GM21528 (cell line): Measurements from ENCODE around the gene HBG2.
"Not testable (repeated sequence)": the region's sequence is repeated elsewhere in the genome, so short reads cannot be mapped to it uniquely, and the experiment has no call there.

Source experiments
- ATAC-seq: cut with Tn5 transposase; IDR thresholded peaks from one replicate; pipeline ENCODE4 v1.9.1; 2021; ENCODE audit warnings: mild to moderate bottlenecking, moderate library complexity; ENCODE audit not compliant: unreplicated experiment, low FRiP score

HBG2 gene

DNA sequence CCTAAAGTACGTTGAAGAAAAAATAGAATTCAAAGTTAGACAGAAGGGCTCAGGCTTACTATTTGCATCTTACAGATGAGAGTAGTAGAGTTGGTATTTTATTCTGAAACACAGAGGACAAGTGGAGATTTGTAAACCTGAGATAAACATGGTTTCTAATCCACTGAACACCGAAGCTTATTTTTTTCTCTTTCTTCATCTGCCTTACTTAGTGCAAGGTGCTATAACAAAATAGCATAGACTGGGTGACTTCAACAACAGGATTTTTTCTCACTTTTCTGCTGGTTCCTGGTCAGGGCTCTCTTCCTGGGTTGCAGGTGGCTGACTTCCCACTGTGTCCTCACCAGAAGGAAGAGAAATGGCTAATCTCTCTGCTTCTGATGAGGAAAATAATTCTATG, 2.8 kb downstream of the HBG2 start:
- no peak for ATAC-seq

DNA sequence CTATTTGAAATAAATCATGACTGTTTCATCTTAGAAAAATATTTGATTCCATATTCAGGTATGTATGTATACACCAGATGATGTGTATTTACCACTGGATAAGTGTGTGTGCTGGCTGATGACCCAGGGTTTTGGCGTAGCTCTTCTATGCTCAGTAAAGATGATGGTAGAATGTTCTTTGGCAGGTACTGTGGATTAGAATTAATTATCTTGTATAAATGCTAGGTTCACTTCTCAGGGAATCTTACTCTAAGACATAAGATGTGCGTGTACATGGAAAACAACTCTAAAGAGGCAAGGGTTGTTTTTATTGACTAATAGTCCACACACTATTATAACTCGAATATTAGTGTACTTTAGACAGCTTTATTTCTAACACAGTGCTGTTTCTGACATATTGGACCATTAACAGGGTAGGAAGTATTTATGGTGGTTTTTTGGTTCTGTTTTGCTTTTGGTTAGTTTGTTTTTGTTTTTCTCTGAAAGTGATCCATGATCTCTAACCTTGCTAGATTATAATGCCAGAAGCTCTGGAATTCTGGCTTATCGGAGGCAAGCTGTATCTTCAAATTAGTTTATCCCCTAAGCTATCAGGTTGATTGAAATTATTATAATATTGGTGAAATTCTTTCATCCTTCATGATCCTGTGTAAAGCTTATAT, 3.9 kb downstream of the HBG2 start:
- ATAC-seq, result no peak

DNA sequence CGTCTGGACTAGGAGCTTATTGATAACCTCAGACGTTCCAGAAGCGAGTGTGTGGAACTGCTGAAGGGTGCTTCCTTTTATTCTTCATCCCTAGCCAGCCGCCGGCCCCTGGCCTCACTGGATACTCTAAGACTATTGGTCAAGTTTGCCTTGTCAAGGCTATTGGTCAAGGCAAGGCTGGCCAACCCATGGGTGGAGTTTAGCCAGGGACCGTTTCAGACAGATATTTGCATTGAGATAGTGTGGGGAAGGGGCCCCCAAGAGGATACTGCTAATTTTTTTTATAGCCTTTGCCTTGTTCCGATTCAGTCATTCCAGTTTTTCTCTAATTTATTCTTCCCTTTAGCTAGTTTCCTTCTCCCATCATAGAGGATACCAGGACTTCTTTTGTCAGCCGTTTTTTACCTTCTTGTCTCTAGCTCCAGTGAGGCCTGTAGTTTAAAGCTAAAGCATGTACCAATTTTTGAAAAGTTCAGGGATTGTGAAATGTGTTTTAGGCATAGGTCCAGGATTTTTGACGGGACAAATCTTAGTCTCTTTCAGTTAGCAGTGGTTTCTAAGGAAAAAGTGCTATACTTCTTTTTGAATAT, 4.7 kb downstream of the HBG2 start, which contains the start of gene HBG1:
Gene HBG1 (minus strand): TSS at position 51 of the 590 bp plus-strand sequence. CDS start 53 bp downstream, outside the sequence.
- not testable (repeated sequence) for ATAC-seq

DNA sequence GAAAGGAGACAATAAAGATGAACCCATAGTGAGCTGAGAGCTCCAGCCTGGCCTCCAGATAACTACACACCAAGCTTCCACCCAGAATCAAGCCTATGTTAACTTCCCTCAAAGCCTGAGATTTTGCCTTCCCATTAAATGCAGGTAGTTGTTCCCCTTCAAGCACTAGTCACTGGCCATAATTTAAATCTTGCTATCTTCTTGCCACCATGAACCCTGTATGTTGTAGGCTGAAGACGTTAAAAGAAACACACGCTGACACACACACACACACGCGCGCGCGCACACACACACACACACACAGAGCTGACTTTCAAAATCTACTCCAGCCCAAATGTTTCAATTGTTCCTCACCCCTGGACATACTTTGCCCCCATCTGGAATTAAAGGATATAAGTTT, 6.1 kb downstream of the HBG2 start:
- ATAC-seq, result not testable (repeated sequence)

DNA sequence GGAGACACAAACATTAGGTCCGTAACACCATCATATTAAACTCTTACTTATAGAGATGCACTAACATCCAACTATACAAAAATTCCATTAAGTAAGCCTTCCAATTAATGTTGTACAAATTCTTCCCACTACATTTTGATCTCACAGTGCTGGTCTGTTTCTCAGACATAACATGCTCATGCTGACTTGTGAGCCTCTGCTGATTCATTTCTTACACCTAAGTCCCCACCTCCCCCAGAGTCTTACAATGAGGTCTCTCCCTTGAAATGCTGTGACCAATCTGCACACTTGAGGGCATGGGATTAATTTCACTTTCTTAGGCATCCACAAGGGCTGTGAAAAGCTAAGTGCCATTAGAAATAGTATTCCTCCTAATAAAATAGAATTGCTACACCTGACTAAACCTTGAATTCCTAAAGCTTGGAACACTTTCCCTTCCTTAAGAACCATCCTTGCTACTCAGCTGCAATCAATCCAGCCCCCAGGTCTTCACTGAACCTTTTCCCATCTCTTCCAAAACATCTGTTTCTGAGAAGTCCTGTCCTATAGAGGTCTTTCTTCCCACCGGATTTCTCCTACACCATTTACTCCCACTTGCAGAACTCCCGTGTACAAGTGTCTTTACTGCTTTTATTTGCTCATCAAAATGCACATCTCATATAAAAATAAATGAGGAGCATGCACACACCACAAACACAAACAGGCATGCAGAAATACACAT, 6.9 kb downstream of the HBG2 start:
- ATAC-seq, result no peak

DNA sequence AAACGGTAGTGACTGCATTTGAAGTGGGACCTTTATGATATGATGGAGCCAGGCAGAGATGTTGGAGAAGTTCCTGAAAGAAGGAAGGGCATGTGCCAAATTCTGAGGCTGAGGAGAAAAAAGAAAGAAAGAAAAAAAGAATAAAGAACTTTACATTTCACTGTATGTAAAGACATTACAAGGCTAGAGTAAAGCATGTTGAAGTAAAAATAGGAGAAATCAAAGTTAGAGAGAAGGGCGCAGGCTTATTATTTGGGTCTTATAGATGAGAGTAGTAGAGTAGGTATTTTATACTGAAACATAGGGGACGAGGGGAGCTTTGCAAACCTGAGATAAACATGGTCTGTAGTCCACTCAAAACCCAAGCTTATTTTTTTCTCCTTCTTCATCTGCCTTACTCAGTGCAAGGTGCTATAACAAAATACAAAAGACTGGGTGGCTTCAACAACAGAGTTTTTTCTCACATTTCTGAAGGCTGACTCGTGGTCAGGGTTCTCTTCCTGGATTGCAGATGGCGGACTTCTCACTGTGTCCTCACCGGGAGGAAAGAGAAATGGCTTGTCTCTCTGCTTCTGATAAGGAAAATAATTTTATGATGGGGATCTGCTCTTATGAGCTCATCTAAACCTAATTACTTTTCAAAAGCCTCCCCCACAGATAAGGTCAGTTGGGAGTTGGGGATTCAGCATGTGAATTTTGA, 7.7 kb downstream of the HBG2 start:
- no peak for ATAC-seq

DNA sequence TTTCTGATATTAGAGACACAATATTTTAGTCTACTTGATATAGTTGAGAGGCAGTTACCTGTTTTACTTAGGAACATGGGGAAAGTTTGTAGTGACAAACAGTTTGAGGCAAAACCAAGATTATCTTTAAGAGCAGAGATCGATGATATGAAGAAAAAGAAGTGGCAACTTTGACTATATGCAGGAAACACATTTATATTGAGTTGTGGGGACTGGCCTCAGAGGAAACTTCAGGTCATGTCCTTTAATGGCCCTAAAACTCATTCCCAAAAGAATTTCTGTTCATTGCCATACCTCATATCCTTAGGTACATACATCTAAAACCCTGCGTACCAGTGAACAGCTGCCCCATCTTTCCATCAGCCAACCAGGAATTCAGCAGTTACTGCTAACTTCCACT, 9.4 kb downstream of the HBG2 start:
- no peak for ATAC-seq

DNA sequence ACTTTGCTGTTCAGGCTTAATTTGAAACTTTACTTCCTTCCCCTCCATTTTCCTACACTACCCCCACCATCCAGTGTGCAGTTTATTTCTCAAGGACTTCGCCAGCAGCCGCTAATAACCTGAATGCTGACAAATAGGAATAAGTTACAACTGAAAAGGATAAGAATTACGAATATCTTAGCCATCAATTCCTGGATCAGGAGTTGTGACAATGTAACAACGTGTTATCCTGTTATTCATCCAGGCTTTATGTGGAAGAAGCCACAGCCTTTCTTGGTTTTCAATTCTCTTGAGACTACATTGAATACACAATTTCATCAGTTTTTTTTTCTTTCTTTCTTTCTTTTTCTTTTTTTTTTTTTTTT, 10.8 kb downstream of the HBG2 start:
- no peak for ATAC-seq

DNA sequence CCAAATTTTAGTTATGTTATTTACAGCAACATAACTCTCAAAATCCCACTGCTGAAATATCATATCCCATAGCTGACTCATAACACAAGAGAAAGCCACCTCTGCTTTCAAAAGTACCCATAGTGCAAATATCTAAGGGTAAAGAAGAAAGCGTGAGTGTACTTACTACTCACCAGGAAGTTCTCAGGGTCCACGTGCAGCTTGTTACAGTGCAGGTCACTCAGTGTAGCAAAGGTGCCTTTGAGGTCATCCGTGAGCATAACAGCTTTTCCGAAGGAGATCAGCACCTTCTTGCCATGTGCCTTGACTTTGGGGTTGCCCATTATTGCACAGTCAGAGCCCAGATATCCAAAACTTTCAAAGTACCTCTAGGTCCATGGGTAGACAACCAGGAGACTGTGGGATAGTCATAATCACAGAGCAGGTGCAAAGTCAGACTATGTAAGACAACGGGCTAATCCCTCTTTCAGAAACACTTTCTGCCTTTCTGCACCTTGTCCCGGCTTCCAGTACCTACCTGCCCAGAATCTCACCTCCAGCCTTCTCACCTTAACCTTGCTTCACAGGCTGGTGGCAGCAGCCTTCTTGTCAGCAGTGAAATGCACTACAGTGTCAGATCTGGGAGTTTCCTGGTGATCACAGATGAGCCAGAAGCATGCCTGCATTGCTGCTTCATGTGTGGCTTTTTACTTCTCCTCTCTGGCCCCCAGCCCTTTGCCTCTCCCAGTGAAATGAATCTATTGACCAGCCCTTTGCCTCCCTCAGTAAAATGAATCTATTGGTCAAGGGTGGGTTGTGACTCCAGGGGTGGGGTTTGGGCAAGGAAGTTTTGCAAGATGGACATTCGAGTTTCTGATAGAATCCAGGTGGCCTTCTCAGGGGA, 11.4 kb downstream of the HBG2 start:
- ATAC-seq, result no peak

DNA sequence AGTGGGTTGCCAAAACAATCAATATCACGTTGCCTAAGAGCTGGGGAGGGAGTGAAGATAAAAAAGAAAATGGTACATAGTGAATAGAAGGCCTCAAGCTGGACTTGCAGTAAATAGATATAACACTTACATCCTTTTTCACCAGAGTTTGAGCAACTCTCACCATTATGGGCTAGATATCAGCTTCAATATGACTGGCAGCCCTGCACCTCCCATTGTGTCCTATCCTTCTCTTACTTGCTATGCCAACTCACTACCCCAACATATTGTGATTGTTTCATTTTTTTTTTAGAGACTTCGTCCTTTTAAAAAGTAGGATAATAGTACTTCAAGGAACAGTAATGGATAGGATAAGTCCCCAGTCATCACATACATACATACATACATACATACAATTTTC, 12.4 kb downstream of the HBG2 start:
- no peak for ATAC-seq

DNA sequence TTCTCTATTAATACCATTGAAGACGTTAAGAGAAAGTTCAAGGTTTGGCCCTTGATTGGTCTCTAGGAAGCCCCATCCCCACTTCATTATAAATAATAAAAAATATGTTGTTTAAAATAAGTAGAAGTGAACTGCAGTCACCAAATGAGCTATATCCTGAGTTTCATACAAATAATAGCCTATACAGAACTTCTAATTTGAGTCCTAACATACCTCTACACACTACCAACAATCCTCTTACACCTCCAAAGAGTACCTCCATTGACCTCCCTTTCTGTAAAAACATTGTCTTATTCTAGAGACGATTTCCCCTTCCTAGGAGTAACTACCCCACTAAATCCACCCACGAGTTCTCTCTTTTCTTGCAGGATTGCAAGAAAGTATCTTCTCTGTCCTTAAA, 13.1 kb downstream of the HBG2 start:
- ATAC-seq, result no peak

DNA sequence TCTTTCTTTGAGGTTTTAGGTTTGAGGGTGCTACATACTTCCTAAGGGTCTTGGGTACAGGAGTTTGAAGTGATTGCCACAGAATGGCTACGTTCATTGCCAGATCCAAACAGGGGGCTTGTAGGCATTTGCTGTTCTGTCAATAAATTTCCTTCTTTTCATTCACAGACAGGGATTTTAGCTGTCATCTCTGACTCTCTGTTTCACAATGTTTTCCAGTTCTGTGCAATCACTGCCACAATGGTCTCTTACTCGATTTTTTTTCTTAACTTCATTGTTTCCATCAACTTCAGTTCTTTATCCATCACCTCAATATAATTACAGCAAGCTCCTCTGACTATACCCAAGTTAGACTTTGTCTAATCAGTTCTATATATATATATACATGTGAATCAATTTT, 14.1 kb downstream of the HBG2 start:
- ATAC-seq, result no peak

DNA sequence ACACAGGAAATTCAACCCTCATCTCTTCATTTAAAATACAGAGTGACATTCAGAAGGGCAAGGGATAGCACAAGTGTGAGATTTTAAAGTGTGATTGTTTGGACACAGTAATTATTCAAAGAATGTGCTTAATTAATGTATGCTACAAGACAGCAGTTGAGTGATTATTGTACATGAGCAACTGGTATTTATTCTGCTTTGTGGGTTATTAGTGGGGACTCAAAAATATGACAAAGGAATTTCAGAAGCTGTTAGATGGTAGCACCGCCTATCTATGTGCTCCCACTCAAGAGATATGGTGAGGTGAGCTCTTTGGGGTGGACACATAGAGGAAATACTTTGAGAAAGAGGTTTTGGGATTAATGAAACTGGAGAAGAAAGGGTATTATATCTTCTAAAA, 14.5 kb downstream of the HBG2 start:
- no peak for ATAC-seq

DNA sequence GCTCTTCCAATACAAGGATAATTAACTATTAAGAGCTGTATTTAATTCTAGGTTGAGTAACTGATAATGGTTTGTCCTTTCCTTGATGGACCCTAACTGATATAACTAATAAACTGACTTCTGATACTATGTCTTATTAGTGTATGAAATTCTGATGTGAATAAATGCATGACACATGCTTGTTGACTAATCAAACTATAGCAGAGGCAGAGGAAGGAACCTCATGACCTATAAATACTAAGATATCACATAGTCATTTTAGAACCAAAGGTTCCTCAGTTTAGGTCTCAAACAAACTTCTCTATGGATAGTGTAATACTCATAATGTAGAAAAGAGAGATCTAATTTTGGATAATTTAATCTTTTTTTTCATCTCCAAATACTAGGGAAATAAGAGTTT, 15.5 kb downstream of the HBG2 start:
- no peak for ATAC-seq

DNA sequence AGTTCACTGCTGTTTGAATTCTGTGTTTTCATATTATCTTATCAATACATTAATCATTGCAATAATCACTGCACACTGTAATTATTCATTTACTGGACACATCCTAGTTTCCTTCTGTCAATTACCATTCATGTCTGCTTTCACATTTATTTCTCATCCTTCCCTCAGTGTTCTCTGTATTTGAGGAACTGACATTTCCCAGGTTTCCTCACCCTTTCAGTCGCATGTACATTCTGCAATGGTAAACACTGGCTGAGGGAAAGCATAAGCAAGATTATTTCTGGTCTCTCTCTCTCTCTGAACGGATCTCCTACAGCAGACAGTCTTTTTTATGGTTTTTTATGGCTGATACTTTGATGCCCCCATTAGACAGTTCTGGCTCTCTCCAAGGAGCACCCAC, 16.1 kb downstream of the HBG2 start:
- no peak for ATAC-seq

DNA sequence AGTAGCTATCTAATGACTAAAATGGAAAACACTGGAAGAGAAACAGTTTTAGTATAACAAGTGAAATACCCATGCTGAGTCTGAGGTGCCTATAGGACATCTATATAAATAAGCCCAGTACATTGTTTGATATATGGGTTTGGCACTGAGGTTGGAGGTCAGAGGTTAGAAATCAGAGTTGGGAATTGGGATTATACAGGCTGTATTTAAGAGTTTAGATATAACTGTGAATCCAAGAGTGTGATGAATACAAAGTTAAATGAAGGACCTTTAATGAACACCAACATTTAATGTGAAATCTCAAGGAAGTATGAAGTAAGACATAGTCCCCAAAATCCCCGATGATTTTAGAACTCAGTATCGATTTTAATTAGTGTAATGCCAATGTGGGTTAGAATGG, 17.2 kb downstream of the HBG2 start:
- ATAC-seq, result no peak

DNA sequence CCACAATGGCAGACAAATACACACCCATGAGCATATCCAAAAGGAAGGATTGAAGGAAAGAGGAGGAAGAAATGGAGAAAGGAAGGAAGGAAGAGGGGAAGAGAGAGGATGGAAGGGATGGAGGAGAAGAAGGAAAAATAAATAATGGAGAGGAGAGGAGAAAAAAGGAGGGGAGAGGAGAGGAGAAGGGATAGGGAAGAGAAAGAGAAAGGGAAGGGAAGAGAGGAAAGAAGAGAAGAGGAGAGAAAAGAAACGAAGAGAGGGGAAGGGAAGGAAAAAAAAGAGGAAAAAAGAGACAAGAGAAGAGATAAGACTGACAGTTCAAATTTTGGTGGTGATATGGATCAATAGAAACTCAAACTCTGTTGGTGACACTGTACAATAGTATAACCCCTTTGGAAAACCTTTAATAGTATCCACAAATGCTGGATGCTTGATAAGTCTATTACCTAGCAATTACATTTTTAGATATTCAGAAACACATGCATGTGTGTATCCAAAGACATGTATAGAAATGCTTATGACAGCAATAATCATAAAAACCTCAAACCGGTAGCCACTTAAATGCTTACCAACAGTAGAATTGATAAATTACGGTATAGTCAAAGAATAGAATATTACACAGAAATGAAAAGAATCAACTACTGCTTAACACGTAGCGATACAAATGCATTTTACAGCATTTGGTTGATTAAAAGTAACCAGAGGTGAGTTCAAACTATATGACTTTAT, 19.1 kb downstream of the HBG2 start:
- no peak for ATAC-seq

DNA sequence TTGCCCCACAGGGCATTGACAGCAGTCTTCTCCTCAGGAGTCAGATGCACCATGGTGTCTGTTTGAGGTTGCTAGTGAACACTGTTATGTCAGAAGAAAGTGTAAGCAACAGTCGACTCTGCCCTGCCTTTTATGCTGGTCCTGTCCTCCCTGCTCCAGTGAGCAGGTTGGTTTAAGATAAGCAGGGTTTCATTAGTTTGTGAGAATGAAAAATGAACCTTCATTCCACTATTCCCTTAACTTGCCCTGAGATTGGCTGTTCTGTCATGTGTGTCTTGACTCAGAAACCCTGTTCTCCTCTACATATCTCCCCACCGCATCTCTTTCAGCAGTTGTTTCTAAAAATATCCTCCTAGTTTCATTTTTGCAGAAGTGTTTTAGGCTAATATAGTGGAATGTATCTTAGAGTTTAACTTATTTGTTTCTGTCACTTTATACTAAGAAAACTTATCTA, 20.2 kb downstream of the HBG2 start, which contains the start of gene HBD:
Gene HBD (minus strand): TSS at position 103 of the 454 bp plus-strand sequence. CDS start 50 bp downstream, at position 53.
- peak; percentile 76 for ATAC-seq

DNA sequence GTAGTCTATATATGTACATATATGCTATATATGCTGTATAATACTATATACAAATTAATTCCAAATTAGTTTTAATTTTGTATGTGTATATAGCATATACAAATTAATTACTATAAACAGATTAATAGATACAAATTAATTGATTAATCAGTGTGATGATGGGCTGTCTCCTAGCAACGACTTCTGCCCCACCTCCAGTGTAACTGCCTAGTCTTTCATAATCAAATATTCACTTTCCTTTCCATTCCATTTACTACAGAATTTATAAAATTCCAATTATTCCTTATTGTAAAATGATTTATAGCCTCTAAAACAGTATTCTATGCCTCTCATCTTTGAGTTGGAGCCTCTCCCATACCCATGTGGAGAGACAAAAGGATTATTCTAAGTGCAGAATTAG, 21.3 kb downstream of the HBG2 start:
- no peak for ATAC-seq
